IMR-90 (cell line): ENCODE results near the gene CD300LD.

ENCODE experiments used
- BHLHE40 ChIP-seq: fragments of 150-350 bp; IDR thresholded peaks from 2 replicates; pipeline ENCODE4 v1.6.1; 2016; ENCODE audit warnings: mild to moderate bottlenecking, low read depth, low read length
- CEBPB ChIP-seq: IDR thresholded peaks from 2 replicates; pipeline ENCODE4 v1.6.1; 2012; ENCODE audit warnings: low read depth, low read length, improper control_type of control experiment
- CHD1 ChIP-seq: IDR thresholded peaks from 2 replicates; pipeline ENCODE4 v1.6.1; 2012; ENCODE audit warnings: low read depth, low read length, improper control_type of control experiment
- MXI1 ChIP-seq: IDR thresholded peaks from 2 replicates; pipeline ENCODE4 v1.6.1; 2012; ENCODE audit warnings: low read depth, mild to moderate bottlenecking, low read length, moderate library complexity, borderline replicate concordance
- RAD21 ChIP-seq: IDR thresholded peaks from 2 replicates; pipeline ENCODE4 v1.6.1; 2012; ENCODE audit warnings: low read length, improper control_type of control experiment
- TF ChIP-seq, protein P1 (sequence below): conservative IDR thresholded peaks from 2 replicates; pipeline ENCODE4 v1.5.1; 2012; ENCODE audit warnings: mild to moderate bottlenecking, low read depth, low read length, improper control_type of control experiment
- TF ChIP-seq, protein P2 (sequence below): fragments of 150-350 bp; IDR thresholded peaks from 2 replicates; pipeline ENCODE4 v1.6.1; 2017; ENCODE audit warnings: mild to moderate bottlenecking, antibody characterized with exemption, low read length, low read depth

DNA sequence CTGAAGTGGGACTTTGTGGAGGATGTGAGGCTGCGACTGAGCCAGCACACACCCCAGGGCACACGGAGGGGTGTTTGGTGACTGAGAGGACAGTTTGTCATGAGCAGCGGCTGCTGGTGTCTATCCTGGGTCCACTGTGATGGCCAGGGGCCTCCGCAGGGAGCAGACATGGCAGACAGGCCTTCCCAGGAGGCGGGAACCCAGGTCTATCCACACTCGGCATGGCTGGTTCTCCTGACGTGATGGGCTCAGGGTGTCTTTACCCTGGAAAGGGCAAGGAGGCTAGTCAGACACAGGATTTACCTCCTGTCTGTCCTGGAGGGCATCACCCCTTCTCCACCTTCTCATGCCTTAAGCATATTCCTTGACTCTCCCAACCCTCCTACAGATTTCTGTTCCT, 45.5 kb downstream of the CD300LD start:
- TF ChIP-seq, protein P1, sequence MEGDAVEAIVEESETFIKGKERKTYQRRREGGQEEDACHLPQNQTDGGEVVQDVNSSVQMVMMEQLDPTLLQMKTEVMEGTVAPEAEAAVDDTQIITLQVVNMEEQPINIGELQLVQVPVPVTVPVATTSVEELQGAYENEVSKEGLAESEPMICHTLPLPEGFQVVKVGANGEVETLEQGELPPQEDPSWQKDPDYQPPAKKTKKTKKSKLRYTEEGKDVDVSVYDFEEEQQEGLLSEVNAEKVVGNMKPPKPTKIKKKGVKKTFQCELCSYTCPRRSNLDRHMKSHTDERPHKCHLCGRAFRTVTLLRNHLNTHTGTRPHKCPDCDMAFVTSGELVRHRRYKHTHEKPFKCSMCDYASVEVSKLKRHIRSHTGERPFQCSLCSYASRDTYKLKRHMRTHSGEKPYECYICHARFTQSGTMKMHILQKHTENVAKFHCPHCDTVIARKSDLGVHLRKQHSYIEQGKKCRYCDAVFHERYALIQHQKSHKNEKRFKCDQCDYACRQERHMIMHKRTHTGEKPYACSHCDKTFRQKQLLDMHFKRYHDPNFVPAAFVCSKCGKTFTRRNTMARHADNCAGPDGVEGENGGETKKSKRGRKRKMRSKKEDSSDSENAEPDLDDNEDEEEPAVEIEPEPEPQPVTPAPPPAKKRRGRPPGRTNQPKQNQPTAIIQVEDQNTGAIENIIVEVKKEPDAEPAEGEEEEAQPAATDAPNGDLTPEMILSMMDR: no peak
- TF ChIP-seq RAD21 (no peak), CEBPB (no peak), BHLHE40 (no peak), CHD1 (no peak), MXI1 (no peak)
- TF ChIP-seq, protein P2, sequence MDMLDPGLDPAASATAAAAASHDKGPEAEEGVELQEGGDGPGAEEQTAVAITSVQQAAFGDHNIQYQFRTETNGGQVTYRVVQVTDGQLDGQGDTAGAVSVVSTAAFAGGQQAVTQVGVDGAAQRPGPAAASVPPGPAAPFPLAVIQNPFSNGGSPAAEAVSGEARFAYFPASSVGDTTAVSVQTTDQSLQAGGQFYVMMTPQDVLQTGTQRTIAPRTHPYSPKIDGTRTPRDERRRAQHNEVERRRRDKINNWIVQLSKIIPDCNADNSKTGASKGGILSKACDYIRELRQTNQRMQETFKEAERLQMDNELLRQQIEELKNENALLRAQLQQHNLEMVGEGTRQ: no peak
